Colonic mucosa (tissue), 4 donors: ENCODE results near the gene FYCO1. TPM values are rescaled to one million over a fixed set of nuclear protein-coding genes. Genes with fewer than 3 reads are reported as not detected.

Experiments
- DNase-seq: peaks from one replicate; pipeline ENCODE4 v3.0.0-alpha.2; 2020
- H3K27ac ChIP-seq: fragments of 200-600 bp; one replicate; pipeline ENCODE4 v1.8.0; 2021
- H3K27me3 ChIP-seq: fragments of 200-600 bp; one replicate; pipeline ENCODE4 v1.8.0; 2021
- H3K36me3 ChIP-seq: fragments of 200-600 bp; one replicate; pipeline ENCODE4 v1.8.0; 2021
- H3K4me1 ChIP-seq: fragments of 200-600 bp; one replicate; pipeline ENCODE4 v1.8.0; 2021; ENCODE audit warnings: mild to moderate bottlenecking
- H3K4me3 ChIP-seq: fragments of 200-600 bp; one replicate; pipeline ENCODE4 v1.8.0; 2021
- H3K9ac ChIP-seq, 2 donors: one replicate each; pipeline ENCODE4 v1.7.0; 2013; ENCODE audit warnings: control low read depth in 2 of 2, low read depth in 2 of 2, low read length in 2 of 2
- H3K9me3 ChIP-seq: fragments of 200-600 bp; one replicate; pipeline ENCODE4 v1.8.0; 2021
- CTCF ChIP-seq: fragments of 200-600 bp; IDR thresholded peaks from one replicate; pipeline ENCODE4 v1.8.0; 2022; ENCODE audit warnings: antibody characterized with exemption, mild to moderate bottlenecking
- intact Hi-C: fragments of 100-400 bp; cut with DNase I; formaldehyde crosslinking; loops from one replicate; pipeline ENCODE4 v1.14.1; 2022
- total RNA-seq, 2 donors: library from RNA; stranded (reverse); fragmentation: NEBNext Ultra II Directional in 1 of 2; extraction: Animal tissue kit (Norgen Biotek cat#: 25700) in 1 of 2; gene quantifications; one replicate each; pipeline ENCODE4 v1.2.1, GENCODE V29; 2021
- donor health status: healthy.
- donor health status: DM: no; HTN: no; CAD: no.
- donor health status: DM: no; HTN: no; CAD: no.

FYCO1 gene
- total RNA-seq, 2 donors from 2014 or later = 21.7 to 30.8 TPM

- no peak for DNase-seq
- no peak overlapping the region for H3K27ac ChIP-seq
- no peak overlapping the region for H3K4me3 ChIP-seq
- no peaks in the 10 kb centered on the region for H3K4me1 ChIP-seq
- intact Hi-C loops = loop anchor here (2.0 kb wide), 1 partner anchor 165 kb away; no protein-coding TSS in a partner anchor
- H3K9me3 ChIP-seq = no peaks in the 10 kb centered on the region
- no peaks in the 10 kb centered on the region for H3K27me3 ChIP-seq
- peaks cover 8% of the 10 kb centered on the region for H3K36me3 ChIP-seq
- TF ChIP-seq CTCF = no peak
- no peak overlapping the region for H3K9ac ChIP-seq
Measured at GRCh38 chr3:45927881-45928280, 67.7 kb downstream of the FYCO1 start.

- Histone ChIP-seq H3K36me3 (no peaks in the 10 kb centered on the region), H3K4me1 (no peaks in the 10 kb centered on the region), H3K27ac (no peak overlapping the region), H3K9me3 (no peaks in the 10 kb centered on the region), H3K4me3 (no peak overlapping the region), H3K27me3 (no peaks in the 10 kb centered on the region), H3K9ac (no peak overlapping the region)
- no peak for DNase-seq
- TF ChIP-seq CTCF = no peak
- intact Hi-C loops = no loop called here
Measured at GRCh38 chr3:45923755-45924154, 71.9 kb downstream of the FYCO1 start.

GRCh38 chr3:45922950-45923590 lies 72.6 kb downstream of the FYCO1 start:
- Histone ChIP-seq H3K9ac (no peak overlapping the region), H3K36me3 (no peaks in the 10 kb centered on the region), H3K4me3 (no peak overlapping the region), H3K27me3 (no peaks in the 10 kb centered on the region), H3K4me1 (no peaks in the 10 kb centered on the region), H3K27ac (no peak overlapping the region), H3K9me3 (no peaks in the 10 kb centered on the region)
- intact Hi-C loops = no loop called here
- TF ChIP-seq CTCF = no peak
- DNase-seq = no peak

- Histone ChIP-seq H3K27ac (no peak overlapping the region), H3K27me3 (no peaks in the 10 kb centered on the region), H3K4me1 (no peaks in the 10 kb centered on the region), H3K9ac (no peak overlapping the region), H3K9me3 (no peaks in the 10 kb centered on the region), H3K4me3 (no peak overlapping the region), H3K36me3 (no peaks in the 10 kb centered on the region)
- DNase-seq = no peak
- intact Hi-C loops = no loop called here
- TF ChIP-seq CTCF = no peak
Measured at GRCh38 chr3:45922039-45922326, 73.6 kb downstream of the FYCO1 start.

GRCh38 chr3:45921158-45922038 lies 74.2 kb downstream of the FYCO1 start:
- H3K4me3 ChIP-seq = no peak overlapping the region
- no peaks in the 10 kb centered on the region for H3K9me3 ChIP-seq
- TF ChIP-seq CTCF = no peak
- H3K36me3 ChIP-seq = no peaks in the 10 kb centered on the region
- no peaks in the 10 kb centered on the region for H3K4me1 ChIP-seq
- no peak overlapping the region for H3K9ac ChIP-seq
- intact Hi-C loops = no loop called here
- H3K27ac ChIP-seq = no peak overlapping the region
- no peaks in the 10 kb centered on the region for H3K27me3 ChIP-seq
- DNase-seq = no peak
